Aorta (tissue), 5 donors: ENCODE results near the gene TEX48. TPM values are rescaled to one million over a fixed set of nuclear protein-coding genes. Genes with fewer than 3 reads are reported as not detected.

Source experiments
- ATAC-seq: fragments of 200-7000 bp; cut with Tn5 transposase; one replicate; pipeline ENCODE4 v1.9.1; 2022; ENCODE audit warnings: moderate library complexity; ENCODE audit not compliant: low FRiP score
- DNase-seq, 2 donors: peaks; one replicate each; pipeline ENCODE4 v3.0.0-alpha.2; 2020
- H3K27ac ChIP-seq, 2 donors: one replicate each; pipeline ENCODE4 v1.5.1; 2013; ENCODE audit warnings: low read length in 2 of 2, mild to moderate bottlenecking in 2 of 2, moderate library complexity in 2 of 2, control low read depth in 1 of 2, inconsistent platforms in 1 of 2, low read depth in 1 of 2
- H3K27me3 ChIP-seq, 2 donors: one replicate each; pipeline ENCODE4 v1.6.1; 2013; ENCODE audit warnings: control low read depth in 1 of 2, low read length in 1 of 2, mild to moderate bottlenecking in 1 of 2, moderate library complexity in 1 of 2; ENCODE audit not compliant: insufficient read depth in 2 of 2, control insufficient read depth in 1 of 2
- H3K36me3 ChIP-seq, 2 donors: one replicate each; pipeline ENCODE4 v1.6.1; 2013; ENCODE audit warnings: control low read depth in 1 of 2, low read length in 1 of 2, mild to moderate bottlenecking in 1 of 2; ENCODE audit not compliant: insufficient read depth in 2 of 2, control insufficient read depth in 1 of 2
- H3K4me1 ChIP-seq, 2 donors: one replicate each; pipeline ENCODE4 v1.6.1; 2013; ENCODE audit warnings: low read length in 2 of 2, control low read depth in 1 of 2, mild to moderate bottlenecking in 1 of 2, moderate library complexity in 1 of 2; ENCODE audit not compliant: insufficient read depth in 2 of 2, control insufficient read depth in 1 of 2
- H3K4me3 ChIP-seq, 2 donors: one replicate each; pipeline ENCODE4 v1.5.1; 2013; ENCODE audit warnings: low read length in 2 of 2, control low read depth in 1 of 2, mild to moderate bottlenecking in 1 of 2
- H3K9me3 ChIP-seq: one replicate; pipeline ENCODE4 v1.6.1; 2013; ENCODE audit warnings: mild to moderate bottlenecking, low read length; ENCODE audit not compliant: control insufficient read depth
- WGBS, 2 donors: extraction: QIAGEN DNeasy Blood & Tissue Kit; methylation state at CpG; one replicate each; pipeline ENCODE4 v1.1.7; 2013; 5-methylcytosine and 5-hydroxymethylcytosine counted together
- intact Hi-C, 2 donors: fragments of 100-400 bp; cut with DNase I; formaldehyde crosslinking; loops; one replicate each; pipeline versions ENCODE4 v1.14.2 to v1.15.0; 2022
- long read RNA-seq, 2 donors: library from polyadenylated mRNA; unstranded; transcript quantifications; one replicate each; pipeline ENCODE4 v2.0.0, GENCODE V29; 2020 to 2021
- polyA plus RNA-seq, 2 donors: library from polyadenylated mRNA; stranded (reverse); fragments of 200-250 nt; gene quantifications; one replicate each; pipeline ENCODE4 v1.2.3, GENCODE V29; 2013
- total RNA-seq, 2 donors: library from RNA; stranded (reverse); fragmentation: NEBNext Ultra II Directional; extraction: Animal tissue kit (Norgen Biotek cat#: 25700); gene quantifications; one replicate each; pipeline ENCODE4 v1.2.1, GENCODE V29; 2021
- donor health status: healthy with polysubstance abuse.
- donor health status: Bipolar disorder and iron deficiency.
- donor health status: DM: no; HTN: no; CAD: no.
- donor health status: DM: no; HTN: no; CAD: no.
- donor health status: DM: yes; HTN: yes; CAD: no.

The TEX48 gene
- total RNA-seq = not detected
- not detected for polyA plus RNA-seq
- long read RNA-seq, donor 1 = 0 reads
- long read RNA-seq, donor 2 = 0 reads

- 63 to 64% methylated on average over 8 of the region's 8 CpGs for WGBS, 2 donors
- H3K27ac ChIP-seq = no peak within 1 kb of the TSS
- no peaks in the 10 kb centered on the region for H3K9me3 ChIP-seq
- no peaks in the 10 kb centered on the region for H3K27me3 ChIP-seq
- H3K4me3 ChIP-seq = no peak within 1 kb of the TSS
- H3K36me3 ChIP-seq = no peaks in the 10 kb centered on the region
- ATAC-seq = peak; percentile 69
- intact Hi-C loops = loop anchor here (5.0 to 10.0 kb wide), 2 partner anchors 223 to 231 kb away; no protein-coding TSS in a partner anchor
- no peaks in the 10 kb centered on the region for H3K4me1 ChIP-seq
- DNase-seq = peak in 1 of 2 donors; percentile 61
These were observed at the start of gene TEX48 for GRCh38 chr9:114681594-114682332. Gene TEX48 (minus strand): TSS chr9:114682192. CDS start chr9:114671723, 10,469 bp downstream.

- intact Hi-C loops = no loop called here
- H3K4me1 ChIP-seq = no peaks in the 10 kb centered on the region
These were observed 49.7 kb upstream of the TEX48 start for GRCh38 chr9:114731701-114732100.

GRCh38 chr9:114729706-114730105, 47.7 kb upstream of the TEX48 start:
- ATAC-seq (no peak), DNase-seq (no peak)
- Histone ChIP-seq H3K4me3 (no peak overlapping the region), H3K9me3 (no peaks in the 10 kb centered on the region), H3K27me3 (no peaks in the 10 kb centered on the region), H3K27ac (no peak overlapping the region), H3K36me3 (no peaks in the 10 kb centered on the region), H3K4me1 (no peaks in the 10 kb centered on the region)
- 83 to 90% methylated on average over 5 of the region's 5 CpGs for WGBS, 2 donors
- intact Hi-C loops = no loop called here

More at GRCh38 chr9:114731701-114732100, 49.7 kb upstream of the TEX48 start:
- no peaks in the 10 kb centered on the region for H3K9me3 ChIP-seq
- no peak overlapping the region for H3K4me3 ChIP-seq
- no peak overlapping the region for H3K27ac ChIP-seq
- no peaks in the 10 kb centered on the region for H3K27me3 ChIP-seq
- 77 to 94% methylated on average over 1 of the region's 1 CpG for WGBS, 2 donors
- H3K36me3 ChIP-seq = no peaks in the 10 kb centered on the region
- ATAC-seq = no peak
- DNase-seq = no peak

- Histone ChIP-seq H3K27ac (no peak overlapping the region), H3K4me1 (no peaks in the 10 kb centered on the region), H3K9me3 (no peaks in the 10 kb centered on the region), H3K36me3 (no peaks in the 10 kb centered on the region), H3K27me3 (no peaks in the 10 kb centered on the region), H3K4me3 (no peak overlapping the region)
- DNase-seq = no peak
- no peak for ATAC-seq
- intact Hi-C loops = no loop called here
- WGBS, 2 donors = 74 to 81% methylated on average over 3 of the region's 3 CpGs
These were observed 43.9 kb upstream of the TEX48 start for GRCh38 chr9:114725930-114726329.

- no peak overlapping the region for H3K27ac ChIP-seq
- ATAC-seq = no peak
- intact Hi-C loops = no loop called here
These were observed 42.8 kb upstream of the TEX48 start for GRCh38 chr9:114724744-114725143.

GRCh38 chr9:114723931-114724330, 41.9 kb upstream of the TEX48 start:
- ATAC-seq (no peak), DNase-seq (no peak)
- intact Hi-C loops = no loop called here
- Histone ChIP-seq H3K36me3 (no peaks in the 10 kb centered on the region), H3K4me1 (no peaks in the 10 kb centered on the region), H3K27me3 (no peaks in the 10 kb centered on the region), H3K9me3 (no peaks in the 10 kb centered on the region), H3K27ac (no peak overlapping the region), H3K4me3 (no peak overlapping the region)
- WGBS, 2 donors = 97 to 99% methylated on average over 1 of the region's 1 CpG

More at GRCh38 chr9:114724744-114725143, 42.8 kb upstream of the TEX48 start:
- Histone ChIP-seq H3K9me3 (no peaks in the 10 kb centered on the region), H3K36me3 (no peaks in the 10 kb centered on the region), H3K4me1 (no peaks in the 10 kb centered on the region), H3K27me3 (no peaks in the 10 kb centered on the region), H3K4me3 (no peak overlapping the region)
- no peak for DNase-seq
- WGBS, 2 donors = 96 to 97% methylated on average over 3 of the region's 3 CpGs

GRCh38 chr9:114722937-114723620, 41.1 kb upstream of the TEX48 start:
- Histone ChIP-seq H3K27me3 (no peaks in the 10 kb centered on the region), H3K9me3 (no peaks in the 10 kb centered on the region), H3K4me1 (no peaks in the 10 kb centered on the region), H3K36me3 (no peaks in the 10 kb centered on the region), H3K27ac (no peak overlapping the region), H3K4me3 (no peak overlapping the region)
- ATAC-seq = no peak
- intact Hi-C loops = no loop called here
- DNase-seq = no peak
- WGBS, 2 donors = 38 to 45% methylated on average over 7 of the region's 7 CpGs

GRCh38 chr9:114722081-114722621, 40.2 kb upstream of the TEX48 start:
- no peaks in the 10 kb centered on the region for H3K9me3 ChIP-seq
- H3K36me3 ChIP-seq = no peaks in the 10 kb centered on the region
- intact Hi-C loops = no loop called here
- no peak overlapping the region for H3K4me3 ChIP-seq
- DNase-seq (no peak), ATAC-seq (no peak)
- H3K27ac ChIP-seq = no peak overlapping the region
- no peaks in the 10 kb centered on the region for H3K27me3 ChIP-seq
- H3K4me1 ChIP-seq = no peaks in the 10 kb centered on the region
- WGBS, 2 donors = 80% methylated on average over 7 of the region's 7 CpGs
